CD4-positive, alpha-beta T cell treated with Interleukin-15 for 1 hour (primary cell): ENCODE results near the gene GHRHR.
A peak's percentile ranks its signal among the peaks of the same experiment; 100 is the strongest.

Source experiments
- DNase-seq: peaks from one replicate; pipeline ENCODE4 v3.0.0-alpha.2; 2020

Gene GHRHR

DNA sequence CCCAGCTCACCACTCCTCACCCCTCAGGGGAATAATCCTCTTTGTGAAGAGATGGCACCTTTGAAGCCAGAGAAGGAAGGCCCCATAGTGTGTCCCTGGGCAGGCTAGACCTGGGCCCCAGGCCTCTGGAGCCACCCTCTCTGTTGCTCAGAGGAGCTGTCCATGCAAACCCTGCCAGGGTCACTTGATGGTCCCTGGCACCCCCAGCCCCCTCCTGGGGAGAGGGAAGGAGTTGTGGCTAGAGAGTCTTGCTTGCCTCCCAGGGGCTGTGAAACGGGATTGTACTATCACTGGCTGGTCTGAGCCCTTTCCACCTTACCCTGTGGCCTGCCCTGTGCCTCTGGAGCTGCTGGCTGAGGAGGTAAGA lies 5.8 kb downstream of the GHRHR start:
- DNase-seq, result no peak

GRCh38 chr7:30970074-30970473 lies 6.3 kb downstream of the GHRHR start:
- no peak for DNase-seq

- DNase-seq, result no peak
These were observed 6.9 kb downstream of the GHRHR start for GRCh38 chr7:30970594-30971094.

DNA sequence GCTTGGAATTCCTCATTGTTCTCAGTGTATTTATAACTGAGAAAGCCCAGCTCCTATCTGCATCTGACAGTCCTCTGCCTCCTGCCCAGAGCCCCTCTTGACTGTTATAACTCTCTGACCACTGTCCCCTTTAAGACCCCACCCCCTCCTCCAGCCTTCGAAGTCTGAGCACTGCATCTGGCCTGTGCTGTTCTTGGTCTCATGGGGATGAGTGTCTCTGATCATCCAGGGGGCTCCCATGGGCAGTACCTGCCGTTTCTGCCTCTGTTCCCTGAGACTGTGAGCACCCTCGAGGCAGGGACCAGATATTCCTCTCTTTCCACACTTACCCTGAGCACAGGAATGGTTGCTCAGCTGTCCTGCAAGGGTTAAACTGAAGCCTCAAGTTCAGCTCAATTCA lies 7.7 kb downstream of the GHRHR start:
- DNase-seq, result no peak

- DNase-seq, result no peak
These were observed 8.2 kb downstream of the GHRHR start for GRCh38 chr7:30971840-30972563.

- DNase-seq, result no peak
These were observed 9.5 kb downstream of the GHRHR start for GRCh38 chr7:30973292-30973691.

DNA sequence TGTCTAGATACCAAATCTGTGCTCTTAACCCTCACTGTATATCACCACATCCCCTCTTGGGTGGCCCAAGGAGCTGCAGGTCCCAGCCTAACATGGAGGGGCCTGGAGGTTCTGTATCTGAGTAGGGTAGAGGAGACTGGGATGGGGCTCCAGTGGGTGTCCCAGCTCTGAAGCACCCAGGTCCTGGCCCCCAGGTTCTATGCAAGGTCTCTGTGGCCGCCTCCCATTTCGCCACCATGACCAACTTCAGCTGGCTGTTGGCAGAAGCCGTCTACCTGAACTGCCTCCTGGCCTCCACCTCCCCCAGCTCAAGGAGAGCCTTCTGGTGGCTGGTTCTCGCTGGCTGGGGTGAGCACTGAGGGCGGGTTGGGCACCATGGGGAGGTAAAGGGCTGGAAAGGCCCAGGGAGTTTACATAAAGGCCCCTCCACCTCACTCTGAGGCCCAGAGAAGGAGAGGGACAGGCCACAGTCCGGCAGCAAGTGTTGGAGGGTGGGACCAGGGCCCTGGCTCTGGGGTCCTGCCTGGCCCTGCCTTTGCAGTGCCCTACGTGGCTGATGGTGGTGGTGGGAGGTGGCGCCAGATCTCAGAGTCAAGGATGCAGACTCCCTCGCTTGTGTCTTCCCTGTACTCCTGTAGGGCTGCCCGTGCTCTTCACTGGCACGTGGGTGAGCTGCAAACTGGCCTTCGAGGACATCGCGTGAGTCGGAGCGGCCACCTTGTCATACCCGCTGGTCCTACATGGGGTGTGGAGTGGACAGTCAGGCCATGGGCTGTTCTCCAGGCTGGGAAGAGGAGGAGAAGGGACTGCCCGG lies 10.2 kb downstream of the GHRHR start:
- no peak for DNase-seq

GRCh38 chr7:30974605-30975255 lies 11.0 kb downstream of the GHRHR start:
- DNase-seq, result no peak

- DNase-seq, result no peak
These were observed 11.6 kb downstream of the GHRHR start for GRCh38 chr7:30975256-30975899.

GRCh38 chr7:30976381-30976780 lies 12.6 kb downstream of the GHRHR start:
- DNase-seq, result no peak

GRCh38 chr7:30977222-30977621 lies 13.5 kb downstream of the GHRHR start:
- DNase-seq, result no peak

- no peak for DNase-seq
These were observed 14.3 kb downstream of the GHRHR start for GRCh38 chr7:30977896-30978564.

DNA sequence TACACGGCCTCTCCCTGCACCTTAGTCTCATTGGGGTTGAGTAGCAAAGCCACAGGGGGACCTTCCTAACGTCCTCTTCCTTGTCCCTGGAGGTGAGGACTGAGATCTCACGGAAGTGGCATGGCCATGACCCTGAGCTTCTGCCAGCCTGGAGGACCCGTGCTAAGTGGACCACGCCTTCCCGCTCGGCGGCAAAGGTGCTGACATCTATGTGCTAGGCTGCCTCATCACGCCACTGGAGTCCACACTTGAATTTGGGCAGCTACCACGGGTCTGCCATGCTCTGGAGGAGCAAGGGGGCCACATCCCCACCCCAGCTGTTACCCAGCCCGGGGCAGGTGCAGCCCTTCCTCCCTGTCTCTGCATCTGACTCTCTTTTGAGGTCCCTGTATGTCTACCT lies 15.3 kb downstream of the GHRHR start:
- DNase-seq, result no peak

GRCh38 chr7:30980194-30980593 lies 16.4 kb downstream of the GHRHR start:
- no peak for DNase-seq

DNA sequence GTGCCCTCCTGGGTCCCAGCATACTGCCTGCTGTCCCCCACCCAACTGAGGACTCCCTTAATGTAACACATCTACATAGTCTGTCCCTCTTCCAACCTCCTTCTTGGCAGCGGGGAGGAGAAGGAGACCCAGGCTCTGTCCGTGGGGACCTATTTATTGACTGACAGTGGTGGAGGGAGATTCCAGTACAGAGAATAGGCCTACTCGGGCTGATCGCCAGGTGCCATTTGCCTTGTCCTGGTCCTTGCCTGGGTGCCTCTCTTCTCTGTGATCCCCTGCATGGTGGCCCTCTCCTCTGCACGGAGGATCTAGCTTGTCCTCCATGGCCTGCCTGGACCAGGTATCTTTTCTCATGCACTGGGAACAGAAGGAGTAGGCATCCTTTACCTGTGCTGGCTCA lies 17.0 kb downstream of the GHRHR start:
- no peak for DNase-seq

GRCh38 chr7:30983042-30983913 lies 19.5 kb downstream of the GHRHR start:
- DNase-seq, result peak; percentile 51

DNA sequence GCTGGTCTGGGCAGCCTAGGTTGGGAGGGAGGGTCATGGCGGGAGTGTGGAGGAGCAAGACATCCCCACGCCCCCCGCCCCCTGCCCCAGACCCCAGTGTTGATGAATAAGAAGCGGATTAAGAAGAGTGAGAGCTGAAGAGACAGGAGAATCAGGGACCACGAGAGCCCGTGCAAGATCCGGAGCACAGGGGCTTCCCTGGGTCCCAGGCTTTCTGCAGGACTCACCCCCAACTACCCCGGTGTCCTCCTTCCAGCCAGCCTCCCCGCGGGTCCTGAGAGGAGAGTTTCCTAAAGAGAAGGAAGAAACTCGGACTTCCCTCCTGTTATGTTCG lies 20.1 kb downstream of the GHRHR start:
- no peak for DNase-seq

- no peak for DNase-seq
These were observed 20.8 kb downstream of the GHRHR start for GRCh38 chr7:30984359-30985107.

- DNase-seq, result no peak
These were observed 22.0 kb downstream of the GHRHR start for GRCh38 chr7:30985756-30986155.

DNA sequence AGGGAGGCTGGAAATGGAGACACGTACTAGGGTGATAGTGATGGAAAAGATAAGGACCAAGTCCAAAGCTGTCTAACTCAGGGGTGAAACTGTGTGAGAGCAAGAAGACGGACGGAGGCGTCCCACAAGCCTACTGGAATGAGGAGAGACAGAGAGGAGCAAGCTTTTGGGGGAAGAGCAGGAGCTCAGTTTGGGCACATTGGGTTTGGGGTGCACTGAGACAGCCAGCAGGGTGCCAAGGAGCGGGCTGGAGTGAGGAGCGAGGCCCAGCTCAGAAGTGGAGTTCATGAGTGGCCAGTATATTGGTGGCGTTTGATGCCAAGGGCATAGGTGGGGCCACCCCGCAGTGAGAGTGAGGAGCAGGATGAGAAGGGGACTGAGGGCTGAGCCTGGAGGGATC lies 22.6 kb downstream of the GHRHR start:
- DNase-seq, result no peak

- no peak for DNase-seq
These were observed 23.0 kb downstream of the GHRHR start for GRCh38 chr7:30986738-30987137.
